RWPE1 (cell line): Measurements from ENCODE around the gene SART3.

Experiments used
- CTCF ChIA-PET: fragments of 350-600 bp; sonication (Branson Sonifier 250); formaldehyde crosslinking; extraction: SDS; loops from one replicate; lab custom pipeline; 2021; lab: Yijun Ruan, JAX
- POLR2A ChIA-PET: fragments of 400-600 bp; formaldehyde crosslinking; extraction: SDS; loops from one replicate; lab custom pipeline; 2020; ENCODE audit warnings: antibody characterized with exemption; ENCODE audit not compliant: low non-redundant PET; lab: Yijun Ruan, JAX
- DNase-seq: peaks from one replicate; pipeline ENCODE4 v3.0.0; 2012; ENCODE audit warnings: low spot score
- H3K27ac ChIP-seq: fragments of 450-650 bp; 2 replicates; pipeline ENCODE4 v1.5.1; 2017
- CTCF ChIP-seq: fragments of 450-650 bp; conservative IDR thresholded peaks from 2 replicates; pipeline ENCODE4 v1.5.1; 2017; ENCODE audit warnings: low read depth, mild to moderate bottlenecking

Gene SART3

GRCh38 chr12:108564724-108565123 lies 3.8 kb upstream of the SART3 start:
- DNase-seq, result no peak
- TF ChIP-seq CTCF, result no peak
- ChIA-PET CTCF (interaction anchor here (1.2 to 4.4 kb wide), 2 partner anchors 53 to 239 kb away, joined by 4 to 30 read pairs; no protein-coding TSS in a partner anchor), POLR2A (interaction anchor here (0.6 kb wide), 1 partner anchor 48 kb away, joined by 3 read pairs; no protein-coding TSS in a partner anchor)
- H3K27ac ChIP-seq, result no peak overlapping the region

GRCh38 chr12:108563804-108564151 lies 2.8 kb upstream of the SART3 start:
- H3K27ac ChIP-seq, result peak overlapping the region; percentile 83
- TF ChIP-seq CTCF, result peak; percentile 48
- DNase-seq, result no peak
- ChIA-PET POLR2A (no interaction called here), CTCF (interaction anchor here (0.6 to 4.4 kb wide), 5 partner anchors 8 to 152 kb away, joined by 3 to 30 read pairs (median 4); no protein-coding TSS in a partner anchor)

- POLR2A ChIA-PET, result no interaction called here
Observed at GRCh38 chr12:108563136-108563803, 2.3 kb upstream of the SART3 start.

GRCh38 chr12:108562348-108563135 lies 1.6 kb upstream of the SART3 start, which contains the start of gene ISCU:
Gene ISCU (plus strand): TSS chr12:108562596. CDS start chr12:108562623, 27 bp downstream.
- peak within 1 kb of the TSS; percentile 83 for H3K27ac ChIP-seq
- TF ChIP-seq CTCF, result no peak
- ChIA-PET CTCF (interaction anchor here (0.5 to 4.4 kb wide), 3 partner anchors 31 to 78 kb away, joined by 4 to 30 read pairs (median 7); no protein-coding TSS in a partner anchor), POLR2A (interaction anchor here (0.5 kb wide), 1 partner anchor 642 kb away, joined by 5 read pairs; no protein-coding TSS in a partner anchor)
- peak; percentile 98 for DNase-seq

More at GRCh38 chr12:108563136-108563803, 2.3 kb upstream of the SART3 start:
- peak overlapping the region; percentile 83 for H3K27ac ChIP-seq
- TF ChIP-seq CTCF, result peak; percentile 89
- DNase-seq, result peak; percentile 94
- CTCF ChIA-PET, result interaction anchor here (0.6 to 4.4 kb wide), 4 partner anchors 54 to 152 kb away, joined by 3 to 30 read pairs (median 4); no protein-coding TSS in a partner anchor

- CTCF ChIA-PET, result interaction anchor here (0.5 to 4.4 kb wide), 2 partner anchors 56 to 77 kb away, joined by 4 to 30 read pairs; no protein-coding TSS in a partner anchor
- no peak for TF ChIP-seq CTCF
Observed at GRCh38 chr12:108561852-108562347, 927 bp upstream of the SART3 start.

GRCh38 chr12:108560321-108560721 lies 652 bp downstream of the SART3 start:
- DNase-seq, result no peak
- H3K27ac ChIP-seq, result peak overlapping the region; percentile 76
- ChIA-PET POLR2A (interaction anchor here (0.6 kb wide), 1 partner anchor 202 kb away, joined by 3 read pairs; no protein-coding TSS in a partner anchor), CTCF (no interaction called here)
- no peak for TF ChIP-seq CTCF

More at GRCh38 chr12:108561852-108562347, 927 bp upstream of the SART3 start:
- peak overlapping the region; percentile 83 for H3K27ac ChIP-seq
- POLR2A ChIA-PET, result interaction anchor here (0.5 kb wide), 1 partner anchor 643 kb away, joined by 5 read pairs; no protein-coding TSS in a partner anchor
- DNase-seq, result no peak
